Gastrocnemius medialis (tissue), 4 donors: ENCODE results near the gene SLC48A1.

Experiments used
- POLR2A ChIP-seq, 2 donors: fragments of 450-650 bp; IDR thresholded peaks; one replicate each; pipeline ENCODE4 v1.6.1; 2017; ENCODE audit warnings: antibody characterized with exemption in 2 of 2, mild to moderate bottlenecking in 2 of 2, moderate library complexity in 2 of 2
- TF ChIP-seq, protein P1 (sequence below), 5 experiments: fragments of 450-650 bp in 3 of 5; fragments of 200-600 bp in 2 of 5; sonication (generic) in 2 of 5; IDR thresholded peaks in 4 of 5; conservative IDR thresholded peaks in 1 of 5; 1 replicate in 4 of 5; 2 replicates in 1 of 5; pipeline ENCODE4 v1.5.1; 2016 to 2019; ENCODE audit warnings: antibody characterized with exemption in 5 of 5, mild to moderate bottlenecking in 3 of 5, moderate library complexity in 3 of 5

DNA sequence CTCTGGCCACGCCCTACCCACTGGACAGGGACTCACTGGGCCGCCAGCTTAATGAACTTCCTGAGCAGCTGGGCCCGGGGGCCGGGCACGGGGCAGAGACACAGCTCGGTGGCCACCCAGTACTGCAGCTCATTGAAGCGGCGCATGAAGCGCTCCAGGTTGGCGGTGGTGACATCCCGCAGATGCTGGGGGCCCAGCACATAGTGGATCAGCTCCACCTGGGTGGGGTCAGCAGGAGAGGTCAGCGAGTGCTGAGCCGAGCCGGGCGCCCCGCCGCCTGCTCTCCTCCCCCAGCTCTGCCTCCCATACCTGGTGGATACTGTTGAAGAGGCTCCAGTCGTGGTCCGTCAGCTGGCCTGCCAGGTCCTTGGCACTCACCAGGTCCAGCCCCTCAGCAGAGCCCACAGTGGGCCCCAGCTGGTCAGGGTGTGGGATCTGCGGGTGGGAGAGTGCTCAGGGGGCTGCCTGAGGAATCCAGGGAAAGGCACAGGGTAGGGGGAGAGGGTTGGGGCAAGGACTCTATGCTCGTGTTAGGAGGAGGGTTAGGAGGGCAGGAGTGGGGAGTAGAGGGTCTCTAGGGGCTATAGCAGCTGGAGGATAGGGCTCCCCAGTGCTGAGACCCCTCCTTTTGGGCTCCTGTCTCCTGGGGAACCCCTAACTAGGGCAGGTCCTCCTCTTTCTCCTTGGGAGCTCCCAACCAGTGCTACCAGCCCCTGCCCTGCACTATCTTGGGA, 32.3 kb upstream of the SLC48A1 start:
- TF ChIP-seq POLR2A (IDR thresholded peaks at IDR 0.05): no peak
- TF ChIP-seq, protein P1, sequence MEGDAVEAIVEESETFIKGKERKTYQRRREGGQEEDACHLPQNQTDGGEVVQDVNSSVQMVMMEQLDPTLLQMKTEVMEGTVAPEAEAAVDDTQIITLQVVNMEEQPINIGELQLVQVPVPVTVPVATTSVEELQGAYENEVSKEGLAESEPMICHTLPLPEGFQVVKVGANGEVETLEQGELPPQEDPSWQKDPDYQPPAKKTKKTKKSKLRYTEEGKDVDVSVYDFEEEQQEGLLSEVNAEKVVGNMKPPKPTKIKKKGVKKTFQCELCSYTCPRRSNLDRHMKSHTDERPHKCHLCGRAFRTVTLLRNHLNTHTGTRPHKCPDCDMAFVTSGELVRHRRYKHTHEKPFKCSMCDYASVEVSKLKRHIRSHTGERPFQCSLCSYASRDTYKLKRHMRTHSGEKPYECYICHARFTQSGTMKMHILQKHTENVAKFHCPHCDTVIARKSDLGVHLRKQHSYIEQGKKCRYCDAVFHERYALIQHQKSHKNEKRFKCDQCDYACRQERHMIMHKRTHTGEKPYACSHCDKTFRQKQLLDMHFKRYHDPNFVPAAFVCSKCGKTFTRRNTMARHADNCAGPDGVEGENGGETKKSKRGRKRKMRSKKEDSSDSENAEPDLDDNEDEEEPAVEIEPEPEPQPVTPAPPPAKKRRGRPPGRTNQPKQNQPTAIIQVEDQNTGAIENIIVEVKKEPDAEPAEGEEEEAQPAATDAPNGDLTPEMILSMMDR (IDR thresholded peaks at IDR 0.05 in 4 of 5, conservative IDR thresholded peaks at IDR 0.05 in 1 of 5): no peak
